ENCODE data around the gene HOXD11. TPM values are rescaled to one million over a fixed set of nuclear protein-coding genes. Genes with fewer than 3 reads are reported as not detected.

Gene HOXD11
- total RNA-seq, 4 donors from 2014 or later: not detected

GRCh38 chr2:176098366-176099158, 8.5 kb upstream of the HOXD11 start:
- H3K4me1 ChIP-seq: peaks cover 40% of the 10 kb centered on the region

GRCh38 chr2:176099159-176099727, 7.8 kb upstream of the HOXD11 start:
- Histone ChIP-seq H3K4me3 (no peak overlapping the region), H3K9me3 (no peaks in the 10 kb centered on the region), H3K36me3 (no peaks in the 10 kb centered on the region), H3K4me1 (peaks cover 45% of the 10 kb centered on the region), H3K27me3 (peaks cover 100% of the 10 kb centered on the region), H3K27ac (no peak overlapping the region)
- 19% methylated on average over 13 of the region's 30 CpGs for WGBS
- TF ChIP-seq POLR2A (IDR thresholded peaks at IDR 0.05): no peak
- TF ChIP-seq POLR2AphosphoS5 (IDR thresholded peaks at IDR 0.05): no peak
- TF ChIP-seq CTCF (IDR thresholded peaks at IDR 0.05): no peak
- DNase-seq (ENCODE audit: low spot score in 2 of 2): no peak

More at GRCh38 chr2:176098366-176099158, 8.5 kb upstream of the HOXD11 start:
- DNase-seq (ENCODE audit: low spot score in 2 of 2): peak in 1 of 2 donors; percentile 58
- TF ChIP-seq POLR2AphosphoS5 (IDR thresholded peaks at IDR 0.05): no peak
- TF ChIP-seq EP300 (IDR thresholded peaks at IDR 0.05): no peak
- no peak for TF ChIP-seq POLR2A (IDR thresholded peaks at IDR 0.05)
- TF ChIP-seq CTCF (IDR thresholded peaks at IDR 0.05): no peak
- Histone ChIP-seq H3K4me3 (no peak overlapping the region), H3K27me3 (peaks cover 100% of the 10 kb centered on the region), H3K9me3 (no peaks in the 10 kb centered on the region), H3K36me3 (no peaks in the 10 kb centered on the region), H3K27ac (no peak overlapping the region)
- no CpG with 5 or more reads among the region's 35 CpGs for WGBS

DNA sequence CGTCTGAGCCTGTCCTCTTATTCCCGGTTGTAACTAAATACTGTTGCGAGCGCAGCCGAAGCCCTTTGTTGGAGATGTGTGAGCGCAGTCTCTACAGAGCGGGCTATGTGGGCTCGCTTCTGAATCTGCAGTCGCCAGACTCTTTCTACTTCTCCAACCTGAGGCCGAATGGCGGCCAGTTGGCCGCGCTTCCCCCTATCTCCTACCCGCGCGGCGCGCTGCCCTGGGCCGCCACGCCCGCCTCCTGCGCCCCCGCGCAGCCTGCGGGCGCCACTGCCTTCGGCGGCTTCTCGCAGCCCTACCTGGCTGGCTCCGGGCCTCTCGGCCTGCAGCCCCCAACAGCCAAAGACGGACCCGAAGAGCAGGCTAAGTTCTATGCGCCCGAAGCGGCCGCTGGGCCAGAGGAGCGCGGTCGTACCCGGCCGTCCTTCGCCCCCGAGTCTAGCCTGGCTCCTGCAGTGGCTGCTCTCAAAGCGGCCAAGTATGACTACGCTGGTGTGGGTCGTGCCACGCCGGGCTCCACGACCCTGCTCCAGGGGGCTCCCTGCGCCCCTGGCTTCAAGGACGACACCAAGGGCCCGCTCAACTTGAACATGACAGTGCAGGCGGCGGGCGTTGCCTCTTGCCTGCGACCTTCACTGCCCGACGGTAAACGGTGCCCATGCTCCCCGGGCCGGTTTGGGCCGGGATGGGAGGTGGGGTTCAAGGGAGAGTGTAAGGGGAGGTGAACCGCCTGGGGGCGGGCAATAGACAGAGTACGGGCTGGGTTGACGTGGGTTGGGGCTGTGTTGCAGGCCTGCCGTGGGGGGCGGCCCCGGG, 7.1 kb upstream of the HOXD11 start, which contains the start of gene HOXD12:
Gene HOXD12, plus strand, starts transcription at position 68 of the 819 bp plus-strand sequence. Its CDS starts 7 bp downstream, at position 75.
- no peaks in the 10 kb centered on the region for H3K36me3 ChIP-seq
- peaks cover 52% of the 10 kb centered on the region for H3K4me1 ChIP-seq
- peak; percentile 39 to 70 for DNase-seq (ENCODE audit: low spot score in 2 of 2)
- no peaks in the 10 kb centered on the region for H3K9me3 ChIP-seq
- no peak for TF ChIP-seq POLR2A (IDR thresholded peaks at IDR 0.05)
- TF ChIP-seq CTCF (IDR thresholded peaks at IDR 0.05): no peak
- TF ChIP-seq POLR2AphosphoS5 (IDR thresholded peaks at IDR 0.05): no peak
- TF ChIP-seq EP300 (IDR thresholded peaks at IDR 0.05): no peak
- H3K27ac ChIP-seq: no peak within 1 kb of the TSS
- peaks cover 100% of the 10 kb centered on the region for H3K27me3 ChIP-seq
- 11% methylated on average over 8 of the region's 70 CpGs for WGBS
- H3K4me3 ChIP-seq: no peak within 1 kb of the TSS

GRCh38 chr2:176100547-176101140, 6.4 kb upstream of the HOXD11 start:
- peaks cover 54% of the 10 kb centered on the region for H3K4me1 ChIP-seq
- H3K36me3 ChIP-seq: no peaks in the 10 kb centered on the region
- no peak for TF ChIP-seq POLR2A (IDR thresholded peaks at IDR 0.05)
- TF ChIP-seq POLR2AphosphoS5 (IDR thresholded peaks at IDR 0.05): no peak
- TF ChIP-seq CTCF (IDR thresholded peaks at IDR 0.05): no peak
- TF ChIP-seq EP300 (IDR thresholded peaks at IDR 0.05): no peak
- no peaks in the 10 kb centered on the region for H3K9me3 ChIP-seq
- no peak overlapping the region for H3K27ac ChIP-seq
- peaks cover 100% of the 10 kb centered on the region for H3K27me3 ChIP-seq
- H3K4me3 ChIP-seq: no peak overlapping the region
- 32% methylated on average over 28 of the region's 28 CpGs for WGBS
- peak in 1 of 2 donors; percentile 52 for DNase-seq (ENCODE audit: low spot score in 2 of 2)

Measured in suprapubic skin (tissue), 4 donors.